Cardiac muscle cell (in vitro differentiated cells and primary cell): ENCODE results near the gene LRSAM1. TPM values are rescaled to one million over a fixed set of nuclear protein-coding genes. Genes with fewer than 3 reads are reported as not detected.

Experiments
- DNase-seq, 2 donors: peaks; one replicate each; pipeline versions ENCODE4 v3.0.0 to v3.0.0-alpha.2; 2010 to 2017; ENCODE audit warnings: low read depth in 1 of 2, low spot score in 1 of 2
- H3K27ac ChIP-seq: fragments of 200-600 bp; sonication (generic); 2 replicates; pipeline ENCODE4 v1.5.1; 2016
- H3K27me3 ChIP-seq: fragments of 200-600 bp; sonication (generic); 2 replicates; pipeline ENCODE4 v1.6.0; 2016; ENCODE audit warnings: control low read depth
- H3K36me3 ChIP-seq: fragments of 200-600 bp; sonication (generic); 2 replicates; pipeline ENCODE4 v1.5.1; 2016; ENCODE audit warnings: control low read depth
- H3K4me1 ChIP-seq: fragments of 200-600 bp; sonication (generic); 2 replicates; pipeline ENCODE4 v1.8.1; 2017; ENCODE audit warnings: low read depth, mild to moderate bottlenecking, mixed run types
- H3K4me3 ChIP-seq: fragments of 200-600 bp; sonication (generic); 2 replicates; pipeline ENCODE4 v1.5.1; 2016; ENCODE audit warnings: mild to moderate bottlenecking
- H3K9me3 ChIP-seq: fragments of 200-600 bp; sonication (generic); 2 replicates; pipeline ENCODE4 v1.5.1; 2017; ENCODE audit warnings: low read depth, mild to moderate bottlenecking, control low read depth
- polyA plus RNA-seq: library from polyadenylated mRNA; unstranded; fragments of >200 nt; fragmentation: Nextera tagmentation; extraction: Ambion mirVana; gene quantifications from 2 replicates; pipeline ENCODE4 v1.2.1, GENCODE V29; 2016
- total RNA-seq: library from RNA; depleted of rRNA; stranded (reverse); fragments of >200 nt; gene quantifications from 2 replicates; pipeline ENCODE4 v1.2.3, GENCODE V29; 2016
- TF ChIP-seq, protein P1 (sequence below): IDR thresholded peaks from 2 replicates; pipeline ENCODE4 v1.5.1; 2012; ENCODE audit warnings: low read depth, mild to moderate bottlenecking, low read length

The LRSAM1 gene
- total and polyA plus RNA-seq, 2 experiments from 2014 or later = 39.4 to 39.7 TPM

DNA sequence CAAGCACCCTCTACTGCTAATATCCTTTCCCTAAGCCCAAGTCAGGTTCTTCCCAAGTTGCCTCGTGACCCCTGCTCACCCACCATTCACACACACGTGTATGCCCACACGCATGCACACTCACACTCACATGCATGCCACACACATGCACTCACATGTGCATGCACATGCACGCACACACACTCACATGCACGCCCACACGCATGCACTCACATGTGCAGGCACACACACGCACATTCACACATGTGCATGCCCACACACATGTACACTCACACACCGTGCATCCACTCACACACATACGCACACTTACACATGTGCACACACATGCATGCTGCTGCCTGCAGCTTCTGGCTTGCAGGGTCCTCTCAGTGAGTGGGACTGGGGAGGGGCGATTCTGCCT, 97.9 kb downstream of the LRSAM1 start:
- TF ChIP-seq, protein P1, sequence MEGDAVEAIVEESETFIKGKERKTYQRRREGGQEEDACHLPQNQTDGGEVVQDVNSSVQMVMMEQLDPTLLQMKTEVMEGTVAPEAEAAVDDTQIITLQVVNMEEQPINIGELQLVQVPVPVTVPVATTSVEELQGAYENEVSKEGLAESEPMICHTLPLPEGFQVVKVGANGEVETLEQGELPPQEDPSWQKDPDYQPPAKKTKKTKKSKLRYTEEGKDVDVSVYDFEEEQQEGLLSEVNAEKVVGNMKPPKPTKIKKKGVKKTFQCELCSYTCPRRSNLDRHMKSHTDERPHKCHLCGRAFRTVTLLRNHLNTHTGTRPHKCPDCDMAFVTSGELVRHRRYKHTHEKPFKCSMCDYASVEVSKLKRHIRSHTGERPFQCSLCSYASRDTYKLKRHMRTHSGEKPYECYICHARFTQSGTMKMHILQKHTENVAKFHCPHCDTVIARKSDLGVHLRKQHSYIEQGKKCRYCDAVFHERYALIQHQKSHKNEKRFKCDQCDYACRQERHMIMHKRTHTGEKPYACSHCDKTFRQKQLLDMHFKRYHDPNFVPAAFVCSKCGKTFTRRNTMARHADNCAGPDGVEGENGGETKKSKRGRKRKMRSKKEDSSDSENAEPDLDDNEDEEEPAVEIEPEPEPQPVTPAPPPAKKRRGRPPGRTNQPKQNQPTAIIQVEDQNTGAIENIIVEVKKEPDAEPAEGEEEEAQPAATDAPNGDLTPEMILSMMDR = no peak

GRCh38 chr9:127549751-127550150, 98.4 kb downstream of the LRSAM1 start:
- DNase-seq = no peak
- Histone ChIP-seq H3K27ac (no peak overlapping the region), H3K27me3 (no peaks in the 10 kb centered on the region)

More for the DNA sequence above, 97.9 kb downstream of the LRSAM1 start:
- H3K36me3 ChIP-seq = no peaks in the 10 kb centered on the region
- no peaks in the 10 kb centered on the region for H3K9me3 ChIP-seq
- no peaks in the 10 kb centered on the region for H3K27me3 ChIP-seq
- H3K27ac ChIP-seq = no peak overlapping the region
- H3K4me1 ChIP-seq = peaks cover 15% of the 10 kb centered on the region
- H3K4me3 ChIP-seq = no peak overlapping the region
- DNase-seq = no peak

GRCh38 chr9:127550282-127550681, 99.0 kb downstream of the LRSAM1 start:
- TF ChIP-seq, protein P1 = no peak
- no peak overlapping the region for H3K4me3 ChIP-seq
- no peak for DNase-seq
- peaks cover 12% of the 10 kb centered on the region for H3K4me1 ChIP-seq
- H3K27ac ChIP-seq = peak overlapping the region; percentile 73
- H3K9me3 ChIP-seq = no peaks in the 10 kb centered on the region
- no peaks in the 10 kb centered on the region for H3K36me3 ChIP-seq
- no peaks in the 10 kb centered on the region for H3K27me3 ChIP-seq

More at GRCh38 chr9:127549751-127550150, 98.4 kb downstream of the LRSAM1 start:
- no peaks in the 10 kb centered on the region for H3K9me3 ChIP-seq
- no peak overlapping the region for H3K4me3 ChIP-seq
- TF ChIP-seq, protein P1 = no peak
- no peaks in the 10 kb centered on the region for H3K36me3 ChIP-seq
- H3K4me1 ChIP-seq = peaks cover 15% of the 10 kb centered on the region

- Histone ChIP-seq H3K9me3 (no peaks in the 10 kb centered on the region), H3K27ac (peak overlapping the region; percentile 73), H3K27me3 (no peaks in the 10 kb centered on the region), H3K4me1 (peaks cover 9% of the 10 kb centered on the region), H3K4me3 (no peak overlapping the region), H3K36me3 (no peaks in the 10 kb centered on the region)
- TF ChIP-seq, protein P1 = no peak
- no peak for DNase-seq
Measured at GRCh38 chr9:127550751-127551150, 99.4 kb downstream of the LRSAM1 start.

Other genes starting within 250 kb of the LRSAM1 start
- gene GARNL3, start 186.7 kb upstream of the LRSAM1 start, total RNA-seq = 27.4 and 34.2 TPM in 2 replicates
- 24.8 and 35.6 TPM in 2 replicates for gene GARNL3, start 186.7 kb upstream of the LRSAM1 start, polyA plus RNA-seq
- 45.1 and 45.3 TPM in 2 replicates for gene SLC2A8, start 54.3 kb upstream of the LRSAM1 start, total RNA-seq
- 54.2 and 62.2 TPM in 2 replicates for gene SLC2A8, start 54.3 kb upstream of the LRSAM1 start, polyA plus RNA-seq
- 8.2 and 8.8 TPM in 2 replicates for gene ZNF79, start 27.1 kb upstream of the LRSAM1 start, total RNA-seq
- gene ZNF79, start 27.1 kb upstream of the LRSAM1 start, polyA plus RNA-seq = 4.6 and 5.2 TPM in 2 replicates
- gene RPL12, start 104 bp upstream of the LRSAM1 start, total RNA-seq = 1,318 and 1,367 TPM in 2 replicates
- 335 and 434 TPM in 2 replicates for gene RPL12, start 104 bp upstream of the LRSAM1 start, polyA plus RNA-seq
- gene STXBP1, start 160.8 kb downstream of the LRSAM1 start, total RNA-seq = 19.8 and 95.5 TPM in 2 replicates
- 26.0 and 27.0 TPM in 2 replicates for gene STXBP1, start 160.8 kb downstream of the LRSAM1 start, polyA plus RNA-seq